Smooth muscle cell of bladder (primary cell): ENCODE data around the gene NDUFB11. TPM values are rescaled to one million over a fixed set of nuclear protein-coding genes. Genes with fewer than 3 reads are reported as not detected.

Source experiments
- total RNA-seq: library from RNA; depleted of rRNA; stranded (reverse); fragments of >200 nt; gene quantifications from 2 replicates; pipeline ENCODE4 v1.2.3, GENCODE V29; 2014

Gene NDUFB11
- total RNA-seq, result 67.1 and 81.1 TPM in 2 replicates

GRCh38 chrX:47144626-47145394, at the start of gene NDUFB11, which contains the start of gene RBM10:
NDUFB11 (minus strand) TSS chrX:47144702; CDS start chrX:47144679, 23 bp downstream.
RBM10 (plus strand) TSS chrX:47145221; CDS start chrX:47147482, 2,261 bp downstream.

GRCh38 chrX:47193475-47194193, 49.1 kb upstream of the NDUFB11 start, which contains the start of gene UBA1:
UBA1 (plus strand) TSS chrX:47193829; CDS start chrX:47198803, 4,974 bp downstream.

Other genes starting within 250 kb of the NDUFB11 start
- 2.7 and 5.1 TPM in 2 replicates for gene JADE3, start 232.3 kb downstream of the NDUFB11 start, total RNA-seq
- 1.8 and 3.3 TPM in 2 replicates for gene RGN, start 66.3 kb downstream of the NDUFB11 start, total RNA-seq
- gene RBM10, start 519 bp upstream of the NDUFB11 start, total RNA-seq, result 39.7 and 42.1 TPM in 2 replicates
- 101 and 119 TPM in 2 replicates for gene UBA1, start 49.1 kb upstream of the NDUFB11 start, total RNA-seq
- 52.8 and 61.2 TPM in 2 replicates for gene CDK16, start 74.0 kb upstream of the NDUFB11 start, total RNA-seq
- gene USP11, start 88.3 kb upstream of the NDUFB11 start, total RNA-seq, result 45.4 and 45.9 TPM in 2 replicates
- gene ZNF157, start 225.9 kb upstream of the NDUFB11 start, total RNA-seq, result 0.14 TPM in 1 of 2 replicates, not detected in the other